IMR-90 (cell line): ENCODE data around the gene DDA1. TPM values are rescaled to one million over a fixed set of nuclear protein-coding genes. Genes with fewer than 3 reads are reported as not detected.

Experiments
- ATAC-seq: fragments of 200-7000 bp; cut with Tn5 transposase; 2 replicates; pipeline ENCODE4 v1.9.1; 2020; ENCODE audit warnings: low read depth, mild to moderate bottlenecking, moderate library complexity
- BruUV-seq: library from RNA; stranded (reverse); fragments of 400-500 nt; replicated peaks from 2 replicates; lab custom pipeline; 2021; lab: Mats Ljungman, UMichigan
- CTCF ChIA-PET: fragments of 300-600 bp; formaldehyde crosslinking; extraction: SDS; loops from one replicate; lab custom pipeline; 2021; ENCODE audit warnings: antibody characterized with exemption; lab: Yijun Ruan, JAX
- POLR2A ChIA-PET: fragments of 300-600 bp; sonication (Branson Sonifier 250); formaldehyde crosslinking; loops from one replicate; lab custom pipeline; 2022; ENCODE audit warnings: antibody characterized with exemption; ENCODE audit not compliant: unreplicated experiment; lab: Charles Lee
- DNase-seq: peaks from one replicate; pipeline ENCODE4 v3.0.0; 2013
- H2AFZ ChIP-seq: replicated peaks from 2 replicates; pipeline ENCODE3; 2013; ENCODE audit warnings: low read length, mild to moderate bottlenecking; ENCODE audit not compliant: poor library complexity
- H2AK5ac ChIP-seq: 2 replicates; pipeline ENCODE4 v1.6.1; 2013; ENCODE audit warnings: low read depth, low read length, inconsistent platforms
- H2AK9ac ChIP-seq: replicated peaks from 2 replicates; pipeline ENCODE3; 2013; ENCODE audit warnings: mild to moderate bottlenecking, low read depth, low read length, moderate library complexity; ENCODE audit not compliant: poor library complexity
- H2BK120ac ChIP-seq: 2 replicates; pipeline ENCODE4 v1.6.1; 2013; ENCODE audit warnings: low read depth, low read length, inconsistent platforms
- H2BK15ac ChIP-seq: 3 replicates; pipeline ENCODE4 v1.6.1; 2013; ENCODE audit warnings: low read depth, low read length, inconsistent platforms
- H2BK20ac ChIP-seq: 2 replicates; pipeline ENCODE4 v1.6.1; 2013; ENCODE audit warnings: low read depth, mild to moderate bottlenecking, inconsistent platforms, low read length, moderate library complexity
- H2BK5ac ChIP-seq: 2 replicates; pipeline ENCODE4 v1.6.1; 2013; ENCODE audit warnings: mild to moderate bottlenecking, low read depth, low read length, inconsistent platforms; ENCODE audit not compliant: poor library complexity, severe bottlenecking
- H3K14ac ChIP-seq: replicated peaks from 2 replicates; pipeline ENCODE4 v1.6.1; 2013; ENCODE audit warnings: low read depth, low read length, inconsistent platforms
- H3K18ac ChIP-seq: 2 replicates; pipeline ENCODE4 v1.6.1; 2013; ENCODE audit warnings: low read depth, low read length, control low read depth
- H3K23ac ChIP-seq: 2 replicates; pipeline ENCODE4 v1.6.1; 2013; ENCODE audit warnings: low read depth, low read length, inconsistent platforms
- H3K27ac ChIP-seq: 2 replicates; pipeline ENCODE4 v1.5.1; 2013; ENCODE audit warnings: mild to moderate bottlenecking, control low read depth, low read length; ENCODE audit not compliant: insufficient read depth
- H3K27me3 ChIP-seq: 2 replicates; pipeline ENCODE4 v1.6.1; 2013; ENCODE audit warnings: low read length; ENCODE audit not compliant: control insufficient read depth, insufficient read depth
- H3K36me3 ChIP-seq: 2 replicates; pipeline ENCODE4 v1.6.1; 2013; ENCODE audit warnings: low read length, mixed read lengths; ENCODE audit not compliant: control insufficient read depth, insufficient read depth
- H3K4ac ChIP-seq: 2 replicates; pipeline ENCODE4 v1.6.1; 2013; ENCODE audit warnings: low read depth, low read length, inconsistent platforms
- H3K4me1 ChIP-seq: 2 replicates; pipeline ENCODE4 v1.6.1; 2013; ENCODE audit warnings: low read length, mixed read lengths; ENCODE audit not compliant: control insufficient read depth, insufficient read depth
- H3K4me2 ChIP-seq: 2 replicates; pipeline ENCODE4 v1.6.1; 2013; ENCODE audit warnings: low read depth, mild to moderate bottlenecking, control low read depth, low read length, moderate library complexity
- H3K4me3 ChIP-seq: 2 replicates; pipeline ENCODE4 v1.5.1; 2013; ENCODE audit warnings: low read depth, mild to moderate bottlenecking, control low read depth, low read length, moderate library complexity; ENCODE audit not compliant: insufficient read depth
- H3K56ac ChIP-seq: 2 replicates; pipeline ENCODE4 v1.6.1; 2013; ENCODE audit warnings: low read length, inconsistent platforms; ENCODE audit not compliant: insufficient read depth; ENCODE audit errors: extremely low read depth
- H3K79me1 ChIP-seq, 2 experiments: 2 replicates each; pipeline ENCODE4 v1.6.1; 2013; ENCODE audit warnings: low read length in 2 of 2, inconsistent platforms in 1 of 2, low read depth in 1 of 2
- H3K9ac ChIP-seq: 2 replicates; pipeline ENCODE4 v1.6.1; 2013; ENCODE audit warnings: low read depth, low read length, control low read depth
- H3K9me1 ChIP-seq: 2 replicates; pipeline ENCODE4 v1.6.1; 2013; ENCODE audit warnings: low read length, inconsistent platforms; ENCODE audit not compliant: insufficient read depth
- H3K9me3 ChIP-seq: 2 replicates; pipeline ENCODE4 v1.6.1; 2013; ENCODE audit warnings: low read length; ENCODE audit not compliant: control insufficient read depth, insufficient read depth
- H4K20me1 ChIP-seq: 2 replicates; pipeline ENCODE4 v1.6.1; 2013; ENCODE audit warnings: low read length, inconsistent platforms; ENCODE audit not compliant: insufficient read depth
- H4K5ac ChIP-seq: 2 replicates; pipeline ENCODE4 v1.6.1; 2013; ENCODE audit warnings: mild to moderate bottlenecking, low read depth, low read length, control low read depth
- H4K8ac ChIP-seq, 2 experiments: 2 replicates each; pipeline ENCODE4 v1.6.1; 2013; ENCODE audit warnings: low read depth in 2 of 2, low read length in 2 of 2, control low read depth in 1 of 2, inconsistent platforms in 1 of 2
- H4K91ac ChIP-seq: 2 replicates; pipeline ENCODE4 v1.6.1; 2013; ENCODE audit warnings: low read depth, low read length, inconsistent platforms; ENCODE audit not compliant: insufficient read depth
- MXI1 ChIP-seq: IDR thresholded peaks from 2 replicates; pipeline ENCODE4 v1.6.1; 2012; ENCODE audit warnings: low read depth, mild to moderate bottlenecking, low read length, moderate library complexity, borderline replicate concordance
- RCOR1 ChIP-seq: IDR thresholded peaks from 2 replicates; pipeline ENCODE4 v1.6.1; 2012; ENCODE audit warnings: mild to moderate bottlenecking, low read length, improper control_type of control experiment; ENCODE audit not compliant: insufficient replicate concordance
- WGBS, 2 experiments: methylation state at CpG; one replicate each; pipeline versions ENCODE4 v1.1.5 to v1.1.7; 2013; ENCODE audit warnings: missing lambda C conversion rate in 2 of 2; ENCODE audit not compliant: insufficient read length in 1 of 2; ENCODE audit errors: extremely low coverage in 2 of 2; 5-methylcytosine and 5-hydroxymethylcytosine counted together
- dilution Hi-C: fragments of 300-500 bp; cut with HindIII; formaldehyde crosslinking; loops from one replicate; pipeline ENCODE4 v1.14.3; 2018; ENCODE audit warnings: low sequenced_read_pairs; ENCODE audit not compliant: unreplicated experiment
- in situ Hi-C: fragments of 300-500 bp; cut with MboI; formaldehyde crosslinking; loops from 3 replicates; pipeline ENCODE4 v1.14.3; 2019; ENCODE audit warnings: low sequenced_read_pairs, inconsistent platforms, mixed read lengths
- intact Hi-C: fragments of 100-400 bp; cut with micrococcal nuclease; formaldehyde crosslinking; loops from 2 replicates; pipeline ENCODE4 v1.10.0; 2022
- polyA plus RNA-seq, 3 experiments: library from polyadenylated mRNA; depleted of rRNA; stranded (reverse); fragments of >200 nt; gene quantifications; 2 replicates each; pipeline ENCODE4 v1.2.3, GENCODE V29; 2012; ENCODE audit warnings: low replicate concordance in 1 of 3
- total RNA-seq: library from RNA; depleted of rRNA; stranded (reverse); fragments of >200 nt; gene quantifications from 2 replicates; pipeline ENCODE4 v1.2.3, GENCODE V29; 2012

Gene DDA1
- total and polyA plus RNA-seq, 2 of the 4 experiments (the other 2 are of a cell fraction) = 33.7 to 87.2 TPM

GRCh38 chr19:17327654-17328516 is 18.5 kb downstream of the DDA1 start:
- no peaks in the 10 kb centered on the region for H3K27me3 ChIP-seq

More at GRCh38 chr19:17327654-17328516, 18.5 kb downstream of the DDA1 start:
- CTCF ChIA-PET = no interaction called here
- H4K8ac ChIP-seq = no peak overlapping the region
- H3K14ac ChIP-seq = no peak overlapping the region
- no peak overlapping the region for H3K4me2 ChIP-seq
- BruUV-seq = no TSS peak
- 0 out of 2 replicates have a peak, but pooled peaks cover under 1% of the 10 kb centered on the region for H4K20me1 ChIP-seq
- H3K9me1 ChIP-seq = no peaks in the 10 kb centered on the region
- no peak overlapping the region for H2BK20ac ChIP-seq
- H2BK5ac ChIP-seq = no peak overlapping the region
- no peak overlapping the region for H2BK120ac ChIP-seq
- H3K79me1 ChIP-seq = peaks cover 0 to 7% of the 10 kb centered on the region in 2 experiments; a peak in 1 of 4 replicates
- dilution Hi-C loops = no loop called here
- no peak overlapping the region for H3K27ac ChIP-seq
- no peaks in the 10 kb centered on the region for H3K9me3 ChIP-seq
- no peak overlapping the region for H3K23ac ChIP-seq
- in situ Hi-C loops = no loop called here
- no peak overlapping the region for H2AK5ac ChIP-seq
- ATAC-seq (no peak), DNase-seq (no peak)
- intact Hi-C loops = no loop called here
- H2BK15ac ChIP-seq = no peak overlapping the region
- H3K9ac ChIP-seq = no peak overlapping the region
- H3K36me3 ChIP-seq = peaks cover 11% of the 10 kb centered on the region
- H4K5ac ChIP-seq = no peak overlapping the region
- 67% methylated on average over 27 of the region's 64 CpGs; no CpG with 5 or more reads in 1 of the 2 experiments for WGBS, 2 experiments
- H3K4me3 ChIP-seq = no peak overlapping the region
- no peaks in the 10 kb centered on the region for H3K4me1 ChIP-seq
- H3K56ac ChIP-seq = no peak overlapping the region
- no peak overlapping the region for H2AK9ac ChIP-seq
- POLR2A ChIA-PET = interaction anchor here (0.6 kb wide), 1 partner anchor 10 kb away, joined by 3 read pairs; no protein-coding TSS in a partner anchor
- no peak overlapping the region for H3K4ac ChIP-seq
- H2AFZ ChIP-seq = peak overlapping the region; percentile 33
- no peak overlapping the region for H3K18ac ChIP-seq
- H4K91ac ChIP-seq = no peak overlapping the region
- no peak for TF ChIP-seq MXI1
- TF ChIP-seq RCOR1 = no peak
